Left lung (tissue), 10 donors: ENCODE data around the gene CLDN20. TPM values are rescaled to one million over a fixed set of nuclear protein-coding genes. Genes with fewer than 3 reads are reported as not detected.
A peak's percentile ranks its signal among the peaks of the same experiment; 100 is the strongest.

Experiments used
- ATAC-seq: fragments of 200-7000 bp; cut with Tn5 transposase; one replicate; pipeline ENCODE4 v1.9.1; 2020; ENCODE audit warnings: moderate library complexity
- DNase-seq, 4 donors: peaks; one replicate each; pipeline ENCODE4 v3.0.0-alpha.2; 2013 to 2020
- H3K27ac ChIP-seq, 2 donors: fragments of 200-600 bp; sonication (generic) in 1 of 2; one replicate each; pipeline versions ENCODE4 v1.5.0 to v1.8.0; 2020 to 2021
- H3K27me3 ChIP-seq, 2 donors: fragments of 200-600 bp; sonication (generic) in 1 of 2; one replicate each; pipeline versions ENCODE4 v1.5.0 to v1.8.0; 2020 to 2021
- H3K36me3 ChIP-seq, 2 donors: fragments of 200-600 bp; sonication (generic) in 1 of 2; one replicate each; pipeline versions ENCODE4 v1.5.0 to v1.8.0; 2020 to 2021
- H3K4me1 ChIP-seq, 2 donors: fragments of 200-600 bp; one replicate each; pipeline ENCODE4 v1.8.0; 2021
- H3K4me3 ChIP-seq, 2 donors: fragments of 200-600 bp; sonication (generic) in 1 of 2; one replicate each; pipeline versions ENCODE4 v1.5.0 to v1.8.0; 2020 to 2021; ENCODE audit warnings: mild to moderate bottlenecking in 1 of 2
- H3K9me3 ChIP-seq, 2 donors: fragments of 200-600 bp; sonication (generic) in 1 of 2; one replicate each; pipeline versions ENCODE4 v1.5.0 to v1.8.0; 2020 to 2021
- intact Hi-C, 2 donors: fragments of 100-400 bp; cut with DNase I; formaldehyde crosslinking; loops; one replicate each; pipeline versions ENCODE4 v1.11.2 to v1.14.2; 2022
- polyA plus RNA-seq, 6 donors: library from polyadenylated mRNA; unstranded; fragments of 120-200 nt; gene quantifications; one replicate each; pipeline ENCODE4 v1.2.1, GENCODE V29; 2013; ENCODE audit not compliant: insufficient read length in 6 of 6
- total RNA-seq, 2 donors: library from RNA; stranded (reverse); fragmentation: NEBNext Ultra II Directional; extraction: Animal tissue kit (Norgen Biotek cat#: 25700); gene quantifications; one replicate each; pipeline ENCODE4 v1.2.1, GENCODE V29; 2021
- TF ChIP-seq, protein P1 (sequence below), 2 donors: fragments of 200-600 bp; sonication (generic) in 1 of 2; IDR thresholded peaks; one replicate each; pipeline versions ENCODE4 v1.5.0 to v1.8.0; 2021; ENCODE audit warnings: antibody characterized with exemption in 2 of 2
- donor health status: DM: no; HTN: yes; CAD: no.
- donor health status: DM: no; HTN: no; CAD: no.

Gene CLDN20
- total and polyA plus RNA-seq, 8 donors: 1.2 to 4.3 (median 3.0) TPM; not detected in 2

DNA sequence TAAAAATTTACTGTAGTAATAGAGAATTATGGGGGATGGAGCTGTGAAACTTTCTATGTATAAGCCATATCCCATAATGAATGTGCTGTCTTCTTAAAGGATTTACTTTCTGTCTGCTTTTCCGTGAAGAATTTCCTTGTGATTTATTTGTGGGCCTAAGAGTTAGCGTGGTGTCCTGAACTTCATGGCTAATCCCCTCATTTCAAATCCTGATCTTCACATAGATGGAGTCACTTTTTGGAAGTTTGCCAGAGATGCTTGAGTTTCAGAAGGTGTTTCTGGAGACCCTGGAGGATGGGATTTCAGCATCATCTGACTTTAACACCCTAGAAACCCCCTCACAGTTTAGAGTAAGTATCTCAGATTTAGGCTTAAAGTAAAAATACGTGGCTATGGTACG is 19.4 kb upstream of the CLDN20 start:
- Histone ChIP-seq H3K27me3 (no peaks in the 10 kb centered on the region), H3K4me1 (no peaks in the 10 kb centered on the region), H3K27ac (no peak overlapping the region), H3K9me3 (no peaks in the 10 kb centered on the region), H3K4me3 (no peak overlapping the region), H3K36me3 (no peaks in the 10 kb centered on the region)
- ATAC-seq: no peak
- TF ChIP-seq, protein P1, sequence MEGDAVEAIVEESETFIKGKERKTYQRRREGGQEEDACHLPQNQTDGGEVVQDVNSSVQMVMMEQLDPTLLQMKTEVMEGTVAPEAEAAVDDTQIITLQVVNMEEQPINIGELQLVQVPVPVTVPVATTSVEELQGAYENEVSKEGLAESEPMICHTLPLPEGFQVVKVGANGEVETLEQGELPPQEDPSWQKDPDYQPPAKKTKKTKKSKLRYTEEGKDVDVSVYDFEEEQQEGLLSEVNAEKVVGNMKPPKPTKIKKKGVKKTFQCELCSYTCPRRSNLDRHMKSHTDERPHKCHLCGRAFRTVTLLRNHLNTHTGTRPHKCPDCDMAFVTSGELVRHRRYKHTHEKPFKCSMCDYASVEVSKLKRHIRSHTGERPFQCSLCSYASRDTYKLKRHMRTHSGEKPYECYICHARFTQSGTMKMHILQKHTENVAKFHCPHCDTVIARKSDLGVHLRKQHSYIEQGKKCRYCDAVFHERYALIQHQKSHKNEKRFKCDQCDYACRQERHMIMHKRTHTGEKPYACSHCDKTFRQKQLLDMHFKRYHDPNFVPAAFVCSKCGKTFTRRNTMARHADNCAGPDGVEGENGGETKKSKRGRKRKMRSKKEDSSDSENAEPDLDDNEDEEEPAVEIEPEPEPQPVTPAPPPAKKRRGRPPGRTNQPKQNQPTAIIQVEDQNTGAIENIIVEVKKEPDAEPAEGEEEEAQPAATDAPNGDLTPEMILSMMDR (IDR thresholded peaks at IDR 0.05): no peak
- intact Hi-C loops: no loop called here
- DNase-seq: no peak

DNA sequence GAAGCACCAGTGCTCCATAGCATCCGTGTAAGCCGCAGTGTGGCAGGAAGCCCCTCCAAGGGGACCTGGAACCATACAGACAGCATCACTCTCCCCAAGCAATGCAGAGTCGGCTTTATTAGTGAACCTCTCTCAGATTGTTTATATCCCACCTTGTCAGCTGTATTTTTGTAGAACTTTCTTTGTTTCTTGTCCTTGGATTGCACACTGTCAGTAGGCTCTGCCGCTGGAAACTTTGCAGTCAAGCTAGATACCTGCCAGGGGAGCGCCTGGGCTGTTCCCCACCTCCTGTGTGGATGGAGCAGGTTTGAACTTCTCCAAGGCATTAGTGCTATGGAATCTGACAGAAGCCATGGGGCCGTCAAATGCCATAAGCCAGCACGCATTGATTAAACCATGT is 18.6 kb upstream of the CLDN20 start:
- Histone ChIP-seq H3K36me3 (no peaks in the 10 kb centered on the region), H3K4me3 (no peak overlapping the region), H3K27me3 (no peaks in the 10 kb centered on the region), H3K4me1 (no peaks in the 10 kb centered on the region), H3K9me3 (no peaks in the 10 kb centered on the region), H3K27ac (no peak overlapping the region)
- TF ChIP-seq, protein P1 (IDR thresholded peaks at IDR 0.05): no peak
- ATAC-seq (no peak), DNase-seq (no peak)
- intact Hi-C loops: loop anchor here in 1 of 2 donors (5.0 kb wide), 1 partner anchor 58 kb away; no protein-coding TSS in a partner anchor

- ATAC-seq: no peak
These were observed 18.0 kb upstream of the CLDN20 start for GRCh38 chr6:155245831-155246230.

DNA sequence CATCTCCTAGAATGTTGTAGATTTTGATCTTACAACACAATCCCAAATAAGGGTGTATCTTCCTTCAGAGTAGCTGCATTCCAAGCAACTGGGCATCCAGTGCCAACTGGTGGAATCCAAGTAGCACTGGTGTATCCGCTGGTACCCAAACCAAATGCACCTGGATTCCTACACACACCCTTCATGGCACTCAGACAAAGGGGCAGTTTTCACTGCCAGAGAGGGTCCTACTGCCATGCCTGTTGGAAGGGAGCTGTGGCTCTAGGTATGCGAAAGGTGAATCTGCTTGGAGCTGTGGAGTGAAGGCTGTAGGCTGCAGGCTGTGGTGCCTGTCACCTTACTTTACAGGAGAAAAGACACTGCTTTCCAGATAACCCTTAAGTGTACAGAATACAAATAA is 17.0 kb upstream of the CLDN20 start:
- DNase-seq (no peak), ATAC-seq (no peak)
- Histone ChIP-seq H3K4me1 (no peaks in the 10 kb centered on the region), H3K36me3 (no peaks in the 10 kb centered on the region), H3K9me3 (no peaks in the 10 kb centered on the region), H3K27me3 (no peaks in the 10 kb centered on the region), H3K27ac (peak overlapping the region in 1 of 2 donors; percentile 62), H3K4me3 (no peak overlapping the region)
- intact Hi-C loops: loop anchor here in 1 of 2 donors (5.0 kb wide), 1 partner anchor 60 kb away; no protein-coding TSS in a partner anchor
- TF ChIP-seq, protein P1 (IDR thresholded peaks at IDR 0.05): no peak

More at GRCh38 chr6:155245831-155246230, 18.0 kb upstream of the CLDN20 start:
- H3K4me1 ChIP-seq: no peaks in the 10 kb centered on the region
- peak in 2 of 4 donors; percentile 56 to 63 for DNase-seq
- no peaks in the 10 kb centered on the region for H3K9me3 ChIP-seq
- no peak overlapping the region for H3K4me3 ChIP-seq
- TF ChIP-seq, protein P1 (IDR thresholded peaks at IDR 0.05): no peak
- no peak overlapping the region for H3K27ac ChIP-seq
- H3K36me3 ChIP-seq: no peaks in the 10 kb centered on the region
- intact Hi-C loops: loop anchor here in 1 of 2 donors (5.0 kb wide), 1 partner anchor 59 kb away; no protein-coding TSS in a partner anchor
- no peaks in the 10 kb centered on the region for H3K27me3 ChIP-seq

GRCh38 chr6:155247618-155248007 is 16.2 kb upstream of the CLDN20 start:
- ATAC-seq (peak; percentile 70), DNase-seq (peak in 1 of 4 donors; percentile 45)
- peak overlapping the region; percentile 62 to 77 for H3K27ac ChIP-seq
- H3K36me3 ChIP-seq: peaks cover 0 to 5% of the 10 kb centered on the region in 2 donors
- H3K4me1 ChIP-seq: no peaks in the 10 kb centered on the region
- TF ChIP-seq, protein P1 (IDR thresholded peaks at IDR 0.05): no peak
- peak overlapping the region in 1 of 2 donors; percentile 10 for H3K4me3 ChIP-seq
- H3K9me3 ChIP-seq: no peaks in the 10 kb centered on the region
- intact Hi-C loops: loop anchor here in 1 of 2 donors (5.0 kb wide), 1 partner anchor 60 kb away; no protein-coding TSS in a partner anchor
- H3K27me3 ChIP-seq: no peaks in the 10 kb centered on the region
